ENCODE data around the gene LIMS1.
"Not testable (repeated sequence)": the region's sequence is repeated elsewhere in the genome, so short reads cannot be mapped to it uniquely, and the experiment has no call there.

The LIMS1 gene

DNA sequence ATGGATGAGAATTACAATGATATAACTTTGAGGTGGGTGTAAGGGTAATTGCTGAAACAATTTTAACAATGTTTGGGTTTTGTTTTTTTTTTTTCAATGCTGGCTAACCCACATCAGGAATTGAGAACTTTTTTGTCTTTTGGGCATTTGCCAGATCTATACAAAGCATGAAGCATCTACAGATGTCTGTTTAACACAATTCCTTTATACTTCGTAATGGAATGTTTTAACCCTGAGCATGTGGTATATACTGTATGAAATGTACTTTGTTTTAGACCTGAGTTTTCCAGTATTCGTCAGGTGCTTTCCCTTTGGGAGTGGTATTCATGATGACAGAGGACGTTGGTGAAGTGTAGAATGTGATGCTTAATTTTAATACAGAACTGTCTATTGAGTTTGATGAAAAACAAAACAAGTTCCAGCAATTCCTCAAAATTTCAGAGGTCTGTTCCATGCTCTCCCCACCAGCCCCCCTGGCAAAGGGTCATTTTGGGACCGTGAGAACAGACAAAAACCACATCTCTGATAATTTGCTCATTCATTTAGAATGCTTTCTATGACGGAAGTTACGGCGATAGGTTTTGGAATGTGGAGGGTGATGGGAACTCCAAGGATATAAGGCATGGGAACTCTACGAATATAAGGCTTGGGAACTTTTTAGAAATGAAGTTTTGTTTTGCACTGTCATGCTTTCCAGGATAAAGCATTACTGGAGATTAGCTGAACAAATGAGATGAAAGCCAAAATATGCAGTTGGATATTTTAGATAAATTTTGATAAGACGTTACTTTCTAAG lies 14.1 kb downstream of the LIMS1 start:
- H3K27ac ChIP-seq (ENCODE audit: low read depth, low read length), result no peak overlapping the region
- H3K9me3 ChIP-seq (ENCODE audit: control insufficient read depth in 1 of 2, low read length in 2 of 2), result no peaks in the 10 kb centered on the region

DNA sequence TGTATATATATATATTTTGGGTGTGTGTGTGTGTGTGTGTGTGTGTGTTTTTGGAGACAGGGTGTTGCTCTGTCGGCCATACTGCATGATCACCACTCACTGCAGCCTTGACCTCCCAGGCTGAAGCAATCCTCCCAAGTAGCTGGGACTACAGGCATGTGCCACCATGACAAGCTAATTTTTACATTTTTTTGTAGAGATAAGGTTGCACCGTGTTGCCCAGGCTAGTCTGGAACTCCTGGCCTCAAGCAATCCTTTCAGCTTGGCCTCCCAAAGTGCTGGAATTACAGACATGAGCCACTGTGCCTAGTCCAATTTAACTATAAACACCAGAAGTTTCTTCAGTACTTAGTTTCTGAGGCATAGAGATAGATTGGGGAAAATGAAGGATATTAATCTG lies 18.3 kb downstream of the LIMS1 start:
- no peaks in the 10 kb centered on the region for H3K36me3 ChIP-seq (ENCODE audit: control insufficient read depth in 1 of 2, insufficient read depth in 2 of 2, low read length in 2 of 2)
- H3K27ac ChIP-seq (ENCODE audit: low read depth, low read length), result no peak overlapping the region
- H3K9ac ChIP-seq (ENCODE audit: low read depth in 1 of 2, low read length in 2 of 2), result no peak overlapping the region
- H3K27me3 ChIP-seq (ENCODE audit: control insufficient read depth in 1 of 2, insufficient read depth in 2 of 2, low read length in 2 of 2), result no peaks in the 10 kb centered on the region
- no peaks in the 10 kb centered on the region for H3K4me1 ChIP-seq (ENCODE audit: control insufficient read depth in 1 of 2, insufficient read depth in 2 of 2, low read length in 2 of 2)
- H3K4me3 ChIP-seq (ENCODE audit: low read depth in 1 of 2, low read length in 2 of 2), result no peak overlapping the region
- H3K9me3 ChIP-seq (ENCODE audit: control insufficient read depth in 1 of 2, low read length in 2 of 2), result no peaks in the 10 kb centered on the region

More for the DNA sequence above, 14.1 kb downstream of the LIMS1 start:
- Histone ChIP-seq H3K4me3 (ENCODE audit: low read depth in 1 of 2, low read length in 2 of 2) (no peak overlapping the region), H3K9ac (ENCODE audit: low read depth in 1 of 2, low read length in 2 of 2) (no peak overlapping the region), H3K4me1 (ENCODE audit: control insufficient read depth in 1 of 2, insufficient read depth in 2 of 2, low read length in 2 of 2) (peaks cover 7 to 10% of the 10 kb centered on the region in 2 donors), H3K36me3 (ENCODE audit: control insufficient read depth in 1 of 2, insufficient read depth in 2 of 2, low read length in 2 of 2) (no peaks in the 10 kb centered on the region), H3K27me3 (ENCODE audit: control insufficient read depth in 1 of 2, insufficient read depth in 2 of 2, low read length in 2 of 2) (no peaks in the 10 kb centered on the region)

DNA sequence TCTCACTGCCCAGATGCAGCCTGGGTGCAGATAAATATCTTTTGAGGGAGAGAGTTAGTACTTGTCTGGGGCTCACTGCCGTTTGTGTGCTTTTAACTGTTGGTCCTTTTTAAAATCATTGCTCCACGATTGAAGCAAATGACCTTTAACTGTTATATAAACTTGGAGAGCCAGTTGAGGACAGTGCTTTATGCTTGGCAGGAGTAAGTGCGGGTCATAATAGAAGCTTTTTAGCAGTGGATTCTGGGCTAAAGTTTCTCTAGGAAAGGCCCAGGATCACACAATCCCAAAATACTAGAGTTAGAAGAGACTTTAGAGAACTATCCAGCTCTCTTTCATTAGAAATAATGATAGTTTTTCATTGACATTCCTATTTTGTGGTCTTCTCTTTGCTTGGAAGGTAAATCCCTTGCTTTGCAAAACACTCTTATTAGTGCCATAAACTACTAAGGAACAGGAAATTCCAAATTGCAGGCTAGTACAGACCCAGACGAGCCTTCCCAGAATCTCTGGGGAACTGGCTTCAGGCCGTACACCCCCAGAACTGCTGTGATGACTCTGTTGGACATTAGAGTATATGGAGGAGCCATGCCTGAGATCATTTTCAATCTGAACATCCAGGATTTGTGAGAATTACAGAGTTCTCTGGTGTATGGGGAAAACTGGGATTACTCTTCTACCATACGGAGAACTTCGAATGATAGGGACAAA lies 19.1 kb downstream of the LIMS1 start:
- H3K36me3 ChIP-seq (ENCODE audit: control insufficient read depth in 1 of 2, insufficient read depth in 2 of 2, low read length in 2 of 2), result no peaks in the 10 kb centered on the region
- H3K4me3 ChIP-seq (ENCODE audit: low read depth in 1 of 2, low read length in 2 of 2), result no peak overlapping the region
- no peaks in the 10 kb centered on the region for H3K27me3 ChIP-seq (ENCODE audit: control insufficient read depth in 1 of 2, insufficient read depth in 2 of 2, low read length in 2 of 2)
- H3K9me3 ChIP-seq (ENCODE audit: control insufficient read depth in 1 of 2, low read length in 2 of 2), result no peaks in the 10 kb centered on the region
- no peak overlapping the region for H3K9ac ChIP-seq (ENCODE audit: low read depth in 1 of 2, low read length in 2 of 2)
- H3K4me1 ChIP-seq (ENCODE audit: control insufficient read depth in 1 of 2, insufficient read depth in 2 of 2, low read length in 2 of 2), result no peaks in the 10 kb centered on the region
- no peak overlapping the region for H3K27ac ChIP-seq (ENCODE audit: low read depth, low read length)

DNA sequence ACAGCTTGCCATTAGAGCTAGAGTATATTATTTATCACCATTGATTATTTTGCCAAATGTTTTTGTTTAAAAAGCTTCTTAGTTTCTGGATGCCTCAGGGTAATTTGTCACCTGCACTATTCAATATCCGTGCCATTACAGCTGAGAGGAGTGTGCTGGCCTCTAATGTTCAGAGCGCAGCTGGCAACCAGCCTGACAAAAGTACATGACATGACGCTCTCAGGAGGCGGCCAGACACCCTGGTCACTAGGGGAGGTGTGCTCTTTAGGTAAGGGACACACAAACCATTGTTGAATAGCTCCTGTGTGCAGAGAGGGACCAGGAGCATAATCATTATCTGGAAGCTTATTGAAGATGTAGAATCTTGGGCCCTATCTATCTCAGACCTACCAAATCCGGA lies 20.3 kb downstream of the LIMS1 start:
- Histone ChIP-seq H3K9me3 (ENCODE audit: control insufficient read depth in 1 of 2, low read length in 2 of 2) (no peaks in the 10 kb centered on the region), H3K27ac (ENCODE audit: low read depth, low read length) (no peak overlapping the region), H3K36me3 (ENCODE audit: control insufficient read depth in 1 of 2, insufficient read depth in 2 of 2, low read length in 2 of 2) (no peaks in the 10 kb centered on the region), H3K9ac (ENCODE audit: low read depth in 1 of 2, low read length in 2 of 2) (no peak overlapping the region), H3K27me3 (ENCODE audit: control insufficient read depth in 1 of 2, insufficient read depth in 2 of 2, low read length in 2 of 2) (no peaks in the 10 kb centered on the region), H3K4me3 (ENCODE audit: low read depth in 1 of 2, low read length in 2 of 2) (no peak overlapping the region), H3K4me1 (ENCODE audit: control insufficient read depth in 1 of 2, insufficient read depth in 2 of 2, low read length in 2 of 2) (no peaks in the 10 kb centered on the region)

DNA sequence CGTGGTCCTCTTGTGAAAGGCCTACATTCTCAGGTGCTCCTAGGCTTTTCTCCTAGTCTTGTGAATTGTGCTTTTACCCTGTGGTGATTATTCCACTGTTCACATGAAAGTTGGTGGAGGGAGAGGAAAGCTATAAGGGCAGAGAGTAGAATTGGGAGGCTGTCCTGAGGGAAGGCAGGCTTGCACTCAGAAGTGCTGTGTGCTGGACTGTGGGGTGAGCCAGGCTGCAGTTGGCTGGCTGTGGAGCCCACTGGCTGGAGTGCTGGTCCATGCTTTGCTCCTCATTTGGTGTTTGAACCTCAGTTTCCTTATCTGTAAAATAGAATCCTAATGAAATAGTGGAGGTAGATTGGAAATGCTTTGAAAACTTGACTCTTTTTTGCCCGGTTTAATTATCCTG lies 21.3 kb downstream of the LIMS1 start:
- no peak overlapping the region for H3K27ac ChIP-seq (ENCODE audit: low read depth, low read length)
- H3K9ac ChIP-seq (ENCODE audit: low read depth in 1 of 2, low read length in 2 of 2), result no peak overlapping the region

DNA sequence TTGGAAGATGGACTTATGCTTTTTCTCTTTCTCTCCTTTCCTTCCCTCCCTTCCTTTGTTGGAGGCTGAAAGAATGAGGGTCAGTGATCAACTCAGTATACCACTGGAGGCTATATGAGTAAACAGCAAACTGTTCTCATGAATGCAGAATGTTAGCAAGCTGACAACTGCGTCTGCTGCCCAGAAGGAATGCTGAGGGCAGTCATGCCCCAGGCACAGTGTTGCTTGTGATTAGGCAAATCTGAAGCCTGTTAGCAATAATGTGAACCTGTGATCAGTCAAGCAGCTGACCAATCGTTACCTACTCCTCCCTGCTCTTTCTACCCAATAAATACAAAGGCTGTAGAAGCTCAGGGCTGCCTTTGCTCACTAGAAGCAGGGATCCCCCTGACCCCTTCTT lies 22.3 kb downstream of the LIMS1 start:
- H3K9me3 ChIP-seq (ENCODE audit: control insufficient read depth in 1 of 2, low read length in 2 of 2); H3K36me3 ChIP-seq (ENCODE audit: control insufficient read depth in 1 of 2, insufficient read depth in 2 of 2, low read length in 2 of 2); H3K4me3 ChIP-seq (ENCODE audit: low read depth in 1 of 2, low read length in 2 of 2); H3K27ac ChIP-seq (ENCODE audit: low read depth, low read length); H3K27me3 ChIP-seq (ENCODE audit: control insufficient read depth in 1 of 2, insufficient read depth in 2 of 2, low read length in 2 of 2); H3K4me1 ChIP-seq (ENCODE audit: control insufficient read depth in 1 of 2, insufficient read depth in 2 of 2, low read length in 2 of 2); H3K9ac ChIP-seq (ENCODE audit: low read depth in 1 of 2, low read length in 2 of 2): not testable (repeated sequence)

More for the DNA sequence above, 21.3 kb downstream of the LIMS1 start:
- Histone ChIP-seq H3K36me3 (ENCODE audit: control insufficient read depth in 1 of 2, insufficient read depth in 2 of 2, low read length in 2 of 2) (no peaks in the 10 kb centered on the region), H3K9me3 (ENCODE audit: control insufficient read depth in 1 of 2, low read length in 2 of 2) (no peaks in the 10 kb centered on the region), H3K27me3 (ENCODE audit: control insufficient read depth in 1 of 2, insufficient read depth in 2 of 2, low read length in 2 of 2) (no peaks in the 10 kb centered on the region), H3K4me3 (ENCODE audit: low read depth in 1 of 2, low read length in 2 of 2) (no peak overlapping the region), H3K4me1 (ENCODE audit: control insufficient read depth in 1 of 2, insufficient read depth in 2 of 2, low read length in 2 of 2) (no peaks in the 10 kb centered on the region)

DNA sequence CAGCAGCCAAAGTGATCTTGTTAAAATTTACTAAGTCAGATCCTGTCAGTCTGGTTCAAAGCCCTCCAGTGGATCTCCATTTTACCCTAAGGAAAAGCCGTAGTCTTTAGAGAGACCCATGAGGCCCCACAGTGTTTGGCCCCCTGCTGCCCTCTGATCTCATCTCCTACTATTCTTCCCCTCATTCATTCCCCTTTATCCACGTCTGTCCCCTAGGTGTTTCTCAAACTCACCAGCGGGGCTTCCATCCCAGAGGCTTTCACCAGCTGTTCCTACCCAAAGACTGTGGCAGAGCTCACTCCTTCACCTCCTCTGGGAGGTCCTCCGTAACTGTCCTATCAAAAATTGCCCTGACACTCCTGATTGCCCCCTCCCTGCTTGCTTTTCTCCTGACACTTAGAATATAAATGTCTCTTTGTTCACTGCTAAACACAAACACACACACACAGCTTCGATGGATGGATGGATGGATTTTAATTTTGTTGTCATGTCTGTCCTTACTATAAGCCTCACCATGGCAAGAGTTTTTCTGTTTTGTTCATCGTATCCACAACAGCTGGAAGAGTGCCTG lies 26.1 kb downstream of the LIMS1 start:
- H3K9me3 ChIP-seq (ENCODE audit: control insufficient read depth in 1 of 2, low read length in 2 of 2), result no peaks in the 10 kb centered on the region
- no peak overlapping the region for H3K9ac ChIP-seq (ENCODE audit: low read depth in 1 of 2, low read length in 2 of 2)
- H3K4me1 ChIP-seq (ENCODE audit: control insufficient read depth in 1 of 2, insufficient read depth in 2 of 2, low read length in 2 of 2), result peaks cover 0 to 13% of the 10 kb centered on the region in 2 donors
- H3K27ac ChIP-seq (ENCODE audit: low read depth, low read length), result no peak overlapping the region
- H3K36me3 ChIP-seq (ENCODE audit: control insufficient read depth in 1 of 2, insufficient read depth in 2 of 2, low read length in 2 of 2), result no peaks in the 10 kb centered on the region
- H3K27me3 ChIP-seq (ENCODE audit: control insufficient read depth in 1 of 2, insufficient read depth in 2 of 2, low read length in 2 of 2), result no peaks in the 10 kb centered on the region
- no peak overlapping the region for H3K4me3 ChIP-seq (ENCODE audit: low read depth in 1 of 2, low read length in 2 of 2)

DNA sequence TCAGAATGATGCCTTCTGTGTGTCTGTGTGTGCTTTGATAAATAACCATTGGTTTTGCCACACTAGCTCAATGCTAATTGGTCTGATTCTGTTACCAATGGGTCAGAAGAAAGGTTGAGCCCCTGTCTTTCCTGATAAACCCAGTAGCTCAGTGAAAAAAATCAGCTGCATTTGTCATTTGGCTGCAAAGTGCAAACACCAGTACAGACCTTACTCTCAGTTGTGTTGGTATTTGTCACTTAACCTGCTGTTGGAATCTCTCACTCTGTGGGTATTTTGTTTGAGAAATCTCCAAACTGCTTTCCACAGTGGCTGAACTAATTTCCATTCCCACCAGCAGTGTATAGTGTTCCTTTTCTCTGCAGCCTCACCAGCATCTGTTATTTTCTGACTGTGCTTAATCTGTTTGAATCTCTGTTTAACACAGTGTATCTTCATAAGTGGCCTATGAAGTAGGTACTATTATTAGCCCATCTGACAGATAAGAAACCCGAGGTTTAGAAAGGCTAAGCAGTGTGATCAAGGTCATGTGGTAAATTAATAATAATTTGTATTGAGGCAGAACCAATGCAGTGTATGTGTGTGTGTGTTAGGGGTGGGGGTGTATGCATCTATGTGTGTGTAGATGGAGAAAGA lies 26.7 kb downstream of the LIMS1 start:
- H3K4me3 ChIP-seq (ENCODE audit: low read depth in 1 of 2, low read length in 2 of 2), result no peak overlapping the region
- no peak overlapping the region for H3K9ac ChIP-seq (ENCODE audit: low read depth in 1 of 2, low read length in 2 of 2)
- no peaks in the 10 kb centered on the region for H3K36me3 ChIP-seq (ENCODE audit: control insufficient read depth in 1 of 2, insufficient read depth in 2 of 2, low read length in 2 of 2)
- H3K27me3 ChIP-seq (ENCODE audit: control insufficient read depth in 1 of 2, insufficient read depth in 2 of 2, low read length in 2 of 2), result no peaks in the 10 kb centered on the region
- no peaks in the 10 kb centered on the region for H3K9me3 ChIP-seq (ENCODE audit: control insufficient read depth in 1 of 2, low read length in 2 of 2)
- H3K4me1 ChIP-seq (ENCODE audit: control insufficient read depth in 1 of 2, insufficient read depth in 2 of 2, low read length in 2 of 2), result peaks cover 4 to 14% of the 10 kb centered on the region in 2 donors
- H3K27ac ChIP-seq (ENCODE audit: low read depth, low read length), result no peak overlapping the region

DNA sequence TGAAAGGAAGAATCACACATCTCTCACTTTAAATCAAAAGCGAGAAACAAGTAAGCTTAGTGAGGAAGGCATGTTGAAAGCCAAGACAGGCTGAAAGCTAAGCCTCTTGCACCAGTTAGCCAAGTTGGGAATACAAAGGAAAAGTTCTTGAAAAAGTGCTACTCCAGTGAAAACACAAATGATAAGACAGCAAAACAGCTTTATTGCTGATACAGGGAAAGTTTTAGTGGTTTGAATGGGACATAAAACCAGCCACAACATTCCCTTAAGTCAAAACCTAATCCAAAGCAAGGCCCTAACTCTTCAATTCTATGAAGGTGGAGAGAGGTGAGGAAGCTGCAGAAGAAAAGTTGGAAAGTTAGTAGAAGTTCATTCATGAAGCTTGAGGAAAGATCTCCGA lies 28.0 kb downstream of the LIMS1 start:
- H3K4me3 ChIP-seq (ENCODE audit: low read depth in 1 of 2, low read length in 2 of 2), result no peak overlapping the region
- no peak overlapping the region for H3K27ac ChIP-seq (ENCODE audit: low read depth, low read length)
- H3K36me3 ChIP-seq (ENCODE audit: control insufficient read depth in 1 of 2, insufficient read depth in 2 of 2, low read length in 2 of 2), result no peaks in the 10 kb centered on the region
- H3K9ac ChIP-seq (ENCODE audit: low read depth in 1 of 2, low read length in 2 of 2), result no peak overlapping the region
- H3K9me3 ChIP-seq (ENCODE audit: control insufficient read depth in 1 of 2, low read length in 2 of 2), result no peaks in the 10 kb centered on the region
- no peaks in the 10 kb centered on the region for H3K27me3 ChIP-seq (ENCODE audit: control insufficient read depth in 1 of 2, insufficient read depth in 2 of 2, low read length in 2 of 2)
- peaks cover 8 to 14% of the 10 kb centered on the region in 2 donors for H3K4me1 ChIP-seq (ENCODE audit: control insufficient read depth in 1 of 2, insufficient read depth in 2 of 2, low read length in 2 of 2)

DNA sequence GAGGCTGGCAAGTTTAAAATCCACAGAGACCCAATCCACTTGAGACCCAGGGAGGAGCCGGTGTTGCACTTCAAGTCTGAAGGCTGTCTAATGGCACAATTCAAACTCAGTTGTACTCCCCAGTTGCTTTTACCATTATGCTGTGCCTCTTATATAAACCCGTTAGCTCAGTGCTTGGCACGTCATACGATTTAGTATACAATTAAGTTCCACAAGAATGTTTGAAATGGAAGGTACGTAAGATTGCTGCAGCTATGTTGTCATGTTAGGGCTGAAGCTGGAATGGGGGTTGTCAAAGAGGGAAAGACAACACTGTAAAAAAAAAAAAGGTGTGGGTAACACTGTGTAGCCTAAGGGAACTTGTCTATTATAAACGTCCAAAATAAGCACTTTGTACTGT lies 30.2 kb downstream of the LIMS1 start:
- Histone ChIP-seq H3K9ac (ENCODE audit: low read depth in 1 of 2, low read length in 2 of 2) (no peak overlapping the region), H3K27ac (ENCODE audit: low read depth, low read length) (no peak overlapping the region), H3K4me3 (ENCODE audit: low read depth in 1 of 2, low read length in 2 of 2) (no peak overlapping the region), H3K4me1 (ENCODE audit: control insufficient read depth in 1 of 2, insufficient read depth in 2 of 2, low read length in 2 of 2) (peaks cover 8 to 14% of the 10 kb centered on the region in 2 donors), H3K27me3 (ENCODE audit: control insufficient read depth in 1 of 2, insufficient read depth in 2 of 2, low read length in 2 of 2) (no peaks in the 10 kb centered on the region), H3K9me3 (ENCODE audit: control insufficient read depth in 1 of 2, low read length in 2 of 2) (no peaks in the 10 kb centered on the region), H3K36me3 (ENCODE audit: control insufficient read depth in 1 of 2, insufficient read depth in 2 of 2, low read length in 2 of 2) (no peaks in the 10 kb centered on the region)
